ENCODE data around the gene WDSUB1. TPM values are rescaled to one million over a fixed set of nuclear protein-coding genes. Genes with fewer than 3 reads are reported as not detected.

WDSUB1 gene
- polyA plus RNA-seq, 1 of the 3 experiments (the other 2 are of a cell fraction) = 5.3 TPM

- no peak overlapping the region for H3K9ac ChIP-seq
- H3K4me3 ChIP-seq (ENCODE audit: low read depth in 2 of 2, low read length in 1 of 2) = no peak overlapping the region
- H3K27me3 ChIP-seq (ENCODE audit: insufficient read depth) = no peaks in the 10 kb centered on the region
- H3F3A ChIP-seq (replicated peaks; ENCODE audit: insufficient read depth) = no peaks in the 10 kb centered on the region
- H2AFZ ChIP-seq (ENCODE audit: low read depth) = no peak overlapping the region
- ChIA-PET POLR2A (no interaction called here), CTCF (interaction anchor here (1.4 kb wide), 1 partner anchor 10 kb away, joined by 4 read pairs; no protein-coding TSS in a partner anchor)
- no peaks in the 10 kb centered on the region for H3K4me1 ChIP-seq (ENCODE audit: control insufficient read depth in 1 of 2, insufficient read depth in 2 of 2, low read depth in 1 of 2, low read length in 1 of 2)
- no peaks in the 10 kb centered on the region for H3K9me2 ChIP-seq
- no peaks in the 10 kb centered on the region for H3K9me3 ChIP-seq
- TF ChIP-seq GATA2 (CRISPR knock-in tag; IDR thresholded peaks at IDR 0.05) (no peak), TAF1 (IDR thresholded peaks at IDR 0.05; ENCODE audit: borderline replicate concordance, low read depth, low read length) (no peak), RAD21 (IDR thresholded peaks at IDR 0.05; ENCODE audit: low read length) (no peak), IRF3 (IDR thresholded peaks at IDR 0.05; ENCODE audit: low read depth, low read length) (no peak), MXI1 (IDR thresholded peaks at IDR 0.05; ENCODE audit: low read depth, low read length) (no peak), RCOR1 (IDR thresholded peaks at IDR 0.05; ENCODE audit: low read length) (no peak)
- no peak overlapping the region for H3K27ac ChIP-seq (ENCODE audit: low read depth in 2 of 2, low read length in 1 of 2)
- H3K79me2 ChIP-seq (ENCODE audit: insufficient read depth) = no peaks in the 10 kb centered on the region
- no peak overlapping the region for H3K4me2 ChIP-seq
- 89% methylated on average over 15 of the region's 15 CpGs for WGBS (ENCODE audit: low lambda C conversion rate)
- H4K20me1 ChIP-seq (ENCODE audit: insufficient read depth) = no peaks in the 10 kb centered on the region
- H3K36me3 ChIP-seq (replicated peaks in 1 of 2; ENCODE audit: control insufficient read depth in 1 of 2, insufficient read depth in 2 of 2, low read length in 1 of 2) = peaks cover 2 to 56% of the 10 kb centered on the region in 2 experiments
- DNase-seq = no peak
These were observed 76.9 kb downstream of the WDSUB1 start for GRCh38 chr2:159209341-159210306.

GRCh38 chr2:159208438-159208837 is 78.1 kb downstream of the WDSUB1 start:
- TF ChIP-seq TCF12 (IDR thresholded peaks at IDR 0.05) (no peak), USF1 (IDR thresholded peaks at IDR 0.05; ENCODE audit: borderline replicate concordance, low read depth) (no peak), IRF3 (IDR thresholded peaks at IDR 0.05; ENCODE audit: low read depth, low read length) (no peak), MXI1 (IDR thresholded peaks at IDR 0.05; ENCODE audit: low read depth, low read length) (no peak), JUND (IDR thresholded peaks at IDR 0.05) (no peak), USF2 (IDR thresholded peaks at IDR 0.05; ENCODE audit: borderline replicate concordance, low read depth, low read length) (no peak)
- ChIA-PET CTCF (interaction anchor here (1.4 kb wide), 1 partner anchor 9 kb away, joined by 4 read pairs; no protein-coding TSS in a partner anchor), POLR2A (no interaction called here)
- H3K27me3 ChIP-seq (ENCODE audit: insufficient read depth) = no peaks in the 10 kb centered on the region
- H3K9me3 ChIP-seq = no peaks in the 10 kb centered on the region
- peaks cover 0 to under 1% of the 10 kb centered on the region in 2 experiments; a peak in 1 of 4 replicates for H3K4me1 ChIP-seq (ENCODE audit: control insufficient read depth in 1 of 2, insufficient read depth in 2 of 2, low read depth in 1 of 2, low read length in 1 of 2)
- peaks cover 4% of the 10 kb centered on the region; the same call in 1 of the 2 replicates for H3K79me2 ChIP-seq (ENCODE audit: insufficient read depth)
- DNase-seq = no peak
- H3K4me2 ChIP-seq = no peak overlapping the region
- peaks cover 2 to 54% of the 10 kb centered on the region in 2 experiments for H3K36me3 ChIP-seq (replicated peaks in 1 of 2; ENCODE audit: control insufficient read depth in 1 of 2, insufficient read depth in 2 of 2, low read length in 1 of 2)
- H4K20me1 ChIP-seq (ENCODE audit: insufficient read depth) = no peaks in the 10 kb centered on the region
- H2AFZ ChIP-seq (ENCODE audit: low read depth) = no peak overlapping the region
- no peak overlapping the region for H3K9ac ChIP-seq
- H3K4me3 ChIP-seq (ENCODE audit: low read depth in 2 of 2, low read length in 1 of 2) = no peak overlapping the region
- H3K27ac ChIP-seq (ENCODE audit: low read depth in 2 of 2, low read length in 1 of 2) = no peak overlapping the region
- peaks cover 1% of the 10 kb centered on the region for H3F3A ChIP-seq (replicated peaks; ENCODE audit: insufficient read depth)
- WGBS (ENCODE audit: low lambda C conversion rate) = 90% methylated on average over 5 of the region's 5 CpGs
- H3K9me2 ChIP-seq = no peaks in the 10 kb centered on the region
